CD4-positive, alpha-beta memory T cell (primary cell): ENCODE results near the gene GDF9. TPM values are rescaled to one million over a fixed set of nuclear protein-coding genes. Genes with fewer than 3 reads are reported as not detected.

Source experiments
- polyA plus RNA-seq, 2 donors: library from polyadenylated mRNA; unstranded; fragments of 300-500 nt; fragmentation: Illumina TruSeq; gene quantifications; one replicate each; pipeline ENCODE4 v1.2.3, GENCODE V29; 2021
- total RNA-seq, 2 experiments: library from RNA; stranded (reverse); gene quantifications; one replicate each; pipeline ENCODE4 v1.2.3, GENCODE V29; 2021

The GDF9 gene
- total and polyA plus RNA-seq, 4 experiments from 2014 or later: 0.13 to 1.9 (median 0.72) TPM

Other genes starting within 250 kb of the GDF9 start
- gene IL13, start 208.3 kb downstream of the GDF9 start, total RNA-seq: not detected
- gene IL13, start 208.3 kb downstream of the GDF9 start, polyA plus RNA-seq: not detected
- not detected for gene IL4, start 192.5 kb downstream of the GDF9 start, total RNA-seq
- not detected for gene IL4, start 192.5 kb downstream of the GDF9 start, polyA plus RNA-seq
- gene KIF3A, start 128.9 kb downstream of the GDF9 start, total RNA-seq: 10 to 100 TPM; 18.7 to 25.9 TPM
- 10 to 100 TPM in 1 of 2 donors, 1 to 10 TPM in 1; 9.7 to 18.3 TPM for gene KIF3A, start 128.9 kb downstream of the GDF9 start, polyA plus RNA-seq
- 10 to 100 TPM; 12.5 to 13.0 TPM for gene CCNI2, start 119.0 kb downstream of the GDF9 start, total RNA-seq
- gene CCNI2, start 119.0 kb downstream of the GDF9 start, polyA plus RNA-seq: 1 to 10 TPM in 1 of 2 donors, under 1 TPM in 1; 0.86 to 3.1 TPM
- 10 to 100 TPM; 12.6 to 13.8 TPM for gene SEPTIN8, start 89.2 kb downstream of the GDF9 start, total RNA-seq
- gene SEPTIN8, start 89.2 kb downstream of the GDF9 start, polyA plus RNA-seq: 1 to 10 TPM; 1.1 to 3.3 TPM
- not detected for gene SOWAHA, start 53.2 kb downstream of the GDF9 start, total RNA-seq
- gene SOWAHA, start 53.2 kb downstream of the GDF9 start, polyA plus RNA-seq: under 1 TPM in 1 of 2 donors, not detected in 1; 0.06 TPM
- gene SHROOM1, start 35.8 kb downstream of the GDF9 start, total RNA-seq: under 1 TPM in 1 of 2 experiments, not detected in 1; 0.49 TPM
- gene SHROOM1, start 35.8 kb downstream of the GDF9 start, polyA plus RNA-seq: not detected
- 100 to 1,000 TPM; 124 to 127 TPM for gene UQCRQ, start 173 bp upstream of the GDF9 start, total RNA-seq
- 100 to 1,000 TPM; 471 to 536 TPM for gene UQCRQ, start 173 bp upstream of the GDF9 start, polyA plus RNA-seq
- gene LEAP2, start 7.2 kb upstream of the GDF9 start, total RNA-seq: 1 to 10 TPM; 8.1 to 8.8 TPM
- gene LEAP2, start 7.2 kb upstream of the GDF9 start, polyA plus RNA-seq: 1 to 10 TPM; 1.1 to 1.6 TPM
- 10 to 100 TPM; 60.4 to 61.6 TPM for gene AFF4, start 97.2 kb upstream of the GDF9 start, total RNA-seq
- gene AFF4, start 97.2 kb upstream of the GDF9 start, polyA plus RNA-seq: 10 to 100 TPM; 14.1 to 24.0 TPM
- gene ZCCHC10, start 160.1 kb upstream of the GDF9 start, total RNA-seq: 10 to 100 TPM; 20.1 to 20.6 TPM
- gene ZCCHC10, start 160.1 kb upstream of the GDF9 start, polyA plus RNA-seq: 10 to 100 TPM; 46.8 to 50.2 TPM
- 10 to 100 TPM; 55.9 to 58.1 TPM for gene HSPA4, start 185.5 kb upstream of the GDF9 start, total RNA-seq
- gene HSPA4, start 185.5 kb upstream of the GDF9 start, polyA plus RNA-seq: 10 to 100 TPM; 32.2 to 45.1 TPM